ENCODE results near the gene LGALS3BP. TPM values are rescaled to one million over a fixed set of nuclear protein-coding genes. Genes with fewer than 3 reads are reported as not detected.

Gene LGALS3BP
- total RNA-seq, 1 experiment from 2014 or later, result 69.8 TPM

- no peaks in the 10 kb centered on the region for H3K36me3 Mint-ChIP-seq (ENCODE audit: insufficient read depth in 1 of 3, low read depth in 3 of 3)
- Histone ChIP-seq H2AFZ (ENCODE audit: low read length) (no peak overlapping the region), H4K91ac (ENCODE audit: insufficient read length, low read depth, low read length) (no peak overlapping the region), H3K14ac (ENCODE audit: insufficient read depth, low read length) (no peak overlapping the region), H3K79me2 (ENCODE audit: insufficient read depth, low read length) (no peaks in the 10 kb centered on the region), H2BK15ac (ENCODE audit: low read depth, low read length) (no peak overlapping the region), H4K5ac (ENCODE audit: insufficient read length, low read depth, low read length) (no peak overlapping the region), H3K27me3 (ENCODE audit: insufficient read depth, low read length) (no peaks in the 10 kb centered on the region), H4K20me1 (ENCODE audit: control insufficient read depth, insufficient read depth, insufficient read length) (no peaks in the 10 kb centered on the region), H3K27ac (ENCODE audit: insufficient read length, low read depth, low read length) (no peak overlapping the region), H3K4me2 (ENCODE audit: insufficient read depth, insufficient read length, low read length) (no peak overlapping the region), H3K79me1 (ENCODE audit: insufficient read depth, low read depth, low read length, poor library complexity, severe bottlenecking) (no peaks in the 10 kb centered on the region), H3K23me2 (ENCODE audit: insufficient read length, low read depth, low read length, poor library complexity, severe bottlenecking) (no peaks in the 10 kb centered on the region), H2BK20ac (ENCODE audit: low read depth, low read length, poor library complexity, severe bottlenecking) (no peak overlapping the region), H3K23ac (ENCODE audit: insufficient read length, low read depth, low read length) (no peak overlapping the region), H3K9ac (ENCODE audit: extremely low read depth, insufficient read length, low read length) (no peak overlapping the region), H3T11ph (ENCODE audit: low read length) (no peak overlapping the region), H2BK120ac (ENCODE audit: low read depth, low read length, poor library complexity, severe bottlenecking) (no peak overlapping the region), H3K4ac (ENCODE audit: low read depth, low read length) (no peak overlapping the region), H2BK5ac (ENCODE audit: insufficient read length, low read length) (no peak overlapping the region), H3K4me1 (ENCODE audit: insufficient read depth, low read length) (no peaks in the 10 kb centered on the region), H3K56ac (ENCODE audit: insufficient read length, low read depth, low read length) (no peak overlapping the region), H2AK5ac (ENCODE audit: insufficient read length, low read length) (no peak overlapping the region), H4K8ac (replicated peaks; ENCODE audit: insufficient read length, low read depth, low read length) (no peak overlapping the region), H2BK12ac (ENCODE audit: insufficient read length, low read depth, low read length) (no peak overlapping the region), H3K18ac (ENCODE audit: insufficient read length, low read depth, low read length) (no peak overlapping the region), H3K9me3 (ENCODE audit: control insufficient read depth, low read depth, low read length) (no peaks in the 10 kb centered on the region)
- WGBS (ENCODE audit: extremely low coverage, insufficient read length, low lambda C conversion rate), result no CpG with 5 or more reads among the region's 6 CpGs
- no peak for DNase-seq
- TF ChIP-seq CTCF (conservative IDR thresholded peaks at IDR 0.05), result no peak
- H3K27ac Mint-ChIP-seq, result no peak overlapping the region
- peaks cover 8% of the 10 kb centered on the region for H3K27me3 Mint-ChIP-seq (ENCODE audit: low read depth)
- H3K4me1 Mint-ChIP-seq, result peaks cover under 1 to 18% of the 10 kb centered on the region in 2 experiments
- no peaks in the 10 kb centered on the region for H3K9me3 Mint-ChIP-seq
- no peak overlapping the region for H3K4me3 Mint-ChIP-seq
Observed at GRCh38 chr17:78939615-78940014, 40.1 kb downstream of the LGALS3BP start.
